ENCODE data around the gene ABHD12B.

Gene ABHD12B

DNA sequence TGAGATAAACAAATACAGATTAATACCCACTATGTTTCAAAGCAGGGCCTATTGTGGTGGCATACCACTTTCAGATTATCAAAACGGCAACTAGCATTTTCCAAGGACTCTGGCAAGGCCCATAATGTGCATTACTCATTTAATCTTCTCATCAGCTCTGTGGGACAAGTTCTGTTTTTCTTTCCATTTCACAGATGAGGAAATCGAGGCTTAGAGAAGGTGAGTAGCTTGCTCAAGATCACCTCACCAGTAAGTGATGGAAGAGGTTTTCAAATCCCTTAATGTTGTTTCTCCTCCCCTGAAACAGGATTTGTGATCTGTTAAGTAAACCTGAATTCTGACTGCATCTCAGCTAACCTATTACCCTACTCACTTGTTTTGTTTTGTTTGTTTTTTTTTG is 76.4 kb downstream of the ABHD12B start:
- H3K4me3 ChIP-seq (ENCODE audit: low read depth, low read length), result no peak overlapping the region
- DNase-seq (ENCODE audit: low read depth), result no peak

- no peak for DNase-seq (ENCODE audit: low read depth)
- no peak overlapping the region for H3K4me3 ChIP-seq (ENCODE audit: low read depth, low read length)
Measured at GRCh38 chr14:50951032-50951431, 79.2 kb downstream of the ABHD12B start.

DNA sequence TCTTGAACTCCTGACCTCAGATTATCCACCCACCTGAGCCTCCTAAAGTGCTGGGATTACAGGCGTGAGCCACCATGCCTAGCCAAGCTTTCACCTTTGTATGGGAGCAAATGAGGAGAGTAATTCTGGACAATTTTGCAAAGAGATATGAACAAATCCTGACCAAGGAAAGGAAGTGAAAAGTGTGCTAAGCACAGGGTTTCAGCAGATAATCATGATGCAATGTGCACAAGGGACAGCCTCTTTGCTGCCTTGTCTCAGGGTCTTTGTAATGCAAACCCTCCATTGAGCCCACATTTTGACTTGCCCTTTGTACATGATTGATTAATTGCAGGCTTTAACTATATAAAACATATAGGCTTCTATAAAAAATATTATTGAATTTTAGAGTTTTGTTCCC is 81.6 kb downstream of the ABHD12B start:
- no peak for DNase-seq (ENCODE audit: low read depth)
- no peak overlapping the region for H3K4me3 ChIP-seq (ENCODE audit: low read depth, low read length)

Measured in skeletal muscle cell (primary cell).